ENCODE measurements around the gene HYAL1. TPM values are rescaled to one million over a fixed set of nuclear protein-coding genes. Genes with fewer than 3 reads are reported as not detected.

Gene HYAL1
- polyA plus RNA-seq, 2 of the 4 experiments (the other 2 are of a cell fraction), result 0.62 to 1.1 TPM

DNA sequence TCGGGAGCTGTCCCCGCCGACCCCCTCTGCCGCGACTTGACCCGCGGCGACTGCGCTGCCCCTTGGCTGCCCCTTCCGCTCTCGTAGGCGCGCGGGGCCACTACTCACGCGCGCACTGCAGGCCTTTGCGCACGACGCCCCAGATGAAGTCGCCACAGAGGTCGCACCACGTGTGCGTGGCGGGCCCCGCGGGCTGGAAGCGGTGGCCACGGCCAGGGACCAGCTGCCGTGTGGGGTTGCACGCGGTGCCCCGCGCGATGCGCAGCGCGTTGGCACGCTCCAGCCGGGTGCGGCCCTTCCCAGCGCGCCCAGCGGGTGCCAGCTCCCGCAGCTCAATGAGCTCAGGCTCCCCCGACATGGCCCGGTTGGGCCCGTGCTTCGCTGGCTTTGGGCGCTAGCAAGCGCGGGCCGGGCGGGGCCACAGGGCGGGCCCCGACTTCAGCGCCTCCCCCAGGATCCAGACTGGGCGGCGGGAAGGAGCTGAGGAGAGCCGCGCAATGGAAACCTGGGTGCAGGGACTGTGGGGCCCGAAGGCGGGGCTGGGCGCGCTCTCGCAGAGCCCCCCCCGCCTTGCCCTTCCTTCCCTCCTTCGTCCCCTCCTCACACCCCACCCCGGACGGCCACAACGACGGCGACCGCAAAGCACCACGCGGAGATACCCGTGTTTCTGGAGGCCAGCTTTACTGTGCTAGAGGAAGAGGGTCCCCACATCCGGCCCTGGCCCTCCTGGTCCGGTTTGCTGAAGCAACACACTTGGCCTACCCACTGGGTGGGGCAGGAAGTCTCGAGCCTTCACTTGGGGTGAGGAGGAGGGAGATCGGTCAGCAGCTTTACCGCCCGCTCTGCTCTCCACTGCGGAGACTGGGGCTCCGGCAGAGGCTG is 37.3 kb upstream of the HYAL1 start, which contains the start of gene RASSF1:
RASSF1 (minus strand) TSS at position 389 of the 882 bp plus-strand sequence; CDS start at position 358, 31 bp downstream.
- CTCF ChIA-PET, result interaction anchor here (1.1 kb wide), 1 partner anchor 19 kb away, joined by 3 read pairs; no protein-coding TSS in a partner anchor
- Histone ChIP-seq H3K4me3 (no peak within 1 kb of the TSS), H3K27ac (no peak within 1 kb of the TSS), H3K9me3 (no peaks in the 10 kb centered on the region), H3K4me2 (no peak within 1 kb of the TSS), H3K4me1 (peaks cover 10% of the 10 kb centered on the region)
- no peak for TF ChIP-seq MYC (IDR thresholded peaks at IDR 0.05; ENCODE audit: borderline replicate concordance, low read length)
- TF ChIP-seq, protein P1, sequence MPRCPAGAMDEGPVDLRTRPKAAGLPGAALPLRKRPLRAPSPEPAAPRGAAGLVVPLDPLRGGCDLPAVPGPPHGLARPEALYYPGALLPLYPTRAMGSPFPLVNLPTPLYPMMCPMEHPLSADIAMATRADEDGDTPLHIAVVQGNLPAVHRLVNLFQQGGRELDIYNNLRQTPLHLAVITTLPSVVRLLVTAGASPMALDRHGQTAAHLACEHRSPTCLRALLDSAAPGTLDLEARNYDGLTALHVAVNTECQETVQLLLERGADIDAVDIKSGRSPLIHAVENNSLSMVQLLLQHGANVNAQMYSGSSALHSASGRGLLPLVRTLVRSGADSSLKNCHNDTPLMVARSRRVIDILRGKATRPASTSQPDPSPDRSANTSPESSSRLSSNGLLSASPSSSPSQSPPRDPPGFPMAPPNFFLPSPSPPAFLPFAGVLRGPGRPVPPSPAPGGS (IDR thresholded peaks at IDR 0.05), result no peak
- no peak for TF ChIP-seq EHF (CRISPR knock-in tag; IDR thresholded peaks at IDR 0.05)
- no peak for TF ChIP-seq RARB (CRISPR knock-in tag; IDR thresholded peaks at IDR 0.05)
- no peak for TF ChIP-seq JUN (IDR thresholded peaks at IDR 0.05)
- no peak for TF ChIP-seq RNF2 (IDR thresholded peaks at IDR 0.05; ENCODE audit: borderline replicate concordance, low read depth)
- no peak for TF ChIP-seq HDAC2 (IDR thresholded peaks at IDR 0.05)
- TF ChIP-seq ZFP36 (IDR thresholded peaks at IDR 0.05; ENCODE audit: borderline replicate concordance, partially characterized antibody), result no peak
- TF ChIP-seq ESRRA (IDR thresholded peaks at IDR 0.05; ENCODE audit: borderline replicate concordance, low read length), result no peak
- no peak for TF ChIP-seq ZNF302 (CRISPR knock-in tag; IDR thresholded peaks at IDR 0.05)
- TF ChIP-seq PHF8 (IDR thresholded peaks at IDR 0.05; ENCODE audit: borderline replicate concordance, low read depth), result no peak
- TF ChIP-seq ZSCAN20 (CRISPR knock-in tag; IDR thresholded peaks at IDR 0.05), result no peak
- no peak for TF ChIP-seq POLR2A (IDR thresholded peaks at IDR 0.05; ENCODE audit: low read length)
- TF ChIP-seq CEBPB (IDR thresholded peaks at IDR 0.05), result no peak
- WGBS (ENCODE audit: missing lambda C conversion rate), result 87% methylated on average over 22 of the region's 85 CpGs
- DNase-seq (ENCODE audit: low read depth in 1 of 2, low spot score in 1 of 2) (no peak), FAIRE-seq (no peak), ATAC-seq (no peak)
- POLR2A ChIA-PET, result no interaction called here

DNA sequence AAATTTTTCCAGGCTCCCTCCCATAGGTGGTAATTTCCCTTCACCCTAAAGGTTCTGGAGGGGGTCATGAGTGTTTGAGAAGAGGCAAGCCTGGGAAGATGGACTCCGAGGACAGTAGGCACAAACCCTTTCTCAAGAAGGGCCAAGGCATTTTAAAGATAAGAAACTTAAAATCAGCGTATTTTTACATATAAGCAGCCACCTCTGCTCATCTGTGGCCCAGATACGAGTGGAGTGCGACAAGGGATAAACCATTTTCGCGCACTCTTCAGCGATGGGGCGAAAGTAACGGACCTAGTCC is 36.7 kb upstream of the HYAL1 start:
- TF ChIP-seq MAZ (IDR thresholded peaks at IDR 0.05; ENCODE audit: borderline replicate concordance, low read depth, low read length) (no peak), HOXB5 (CRISPR knock-in tag; IDR thresholded peaks at IDR 0.05) (no peak), NR3C1 (IDR thresholded peaks at IDR 0.05) (no peak), RFX5 (IDR thresholded peaks at IDR 0.05) (no peak), EP300 (IDR thresholded peaks at IDR 0.05) (no peak), JUN (IDR thresholded peaks at IDR 0.05) (no peak), ZSCAN20 (CRISPR knock-in tag; IDR thresholded peaks at IDR 0.05) (no peak), HOXA7 (CRISPR knock-in tag; IDR thresholded peaks at IDR 0.05) (no peak), FOSB (CRISPR knock-in tag; IDR thresholded peaks at IDR 0.05) (no peak), CHD2 (IDR thresholded peaks at IDR 0.05; ENCODE audit: low read length, partially characterized antibody) (no peak), RNF2 (IDR thresholded peaks at IDR 0.05; ENCODE audit: borderline replicate concordance, low read depth) (no peak)
- TF ChIP-seq, protein P2, sequence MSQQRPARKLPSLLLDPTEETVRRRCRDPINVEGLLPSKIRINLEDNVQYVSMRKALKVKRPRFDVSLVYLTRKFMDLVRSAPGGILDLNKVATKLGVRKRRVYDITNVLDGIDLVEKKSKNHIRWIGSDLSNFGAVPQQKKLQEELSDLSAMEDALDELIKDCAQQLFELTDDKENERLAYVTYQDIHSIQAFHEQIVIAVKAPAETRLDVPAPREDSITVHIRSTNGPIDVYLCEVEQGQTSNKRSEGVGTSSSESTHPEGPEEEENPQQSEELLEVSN (IDR thresholded peaks at IDR 0.05; ENCODE audit: borderline replicate concordance, low read depth), result no peak
- TF ChIP-seq, protein P3, sequence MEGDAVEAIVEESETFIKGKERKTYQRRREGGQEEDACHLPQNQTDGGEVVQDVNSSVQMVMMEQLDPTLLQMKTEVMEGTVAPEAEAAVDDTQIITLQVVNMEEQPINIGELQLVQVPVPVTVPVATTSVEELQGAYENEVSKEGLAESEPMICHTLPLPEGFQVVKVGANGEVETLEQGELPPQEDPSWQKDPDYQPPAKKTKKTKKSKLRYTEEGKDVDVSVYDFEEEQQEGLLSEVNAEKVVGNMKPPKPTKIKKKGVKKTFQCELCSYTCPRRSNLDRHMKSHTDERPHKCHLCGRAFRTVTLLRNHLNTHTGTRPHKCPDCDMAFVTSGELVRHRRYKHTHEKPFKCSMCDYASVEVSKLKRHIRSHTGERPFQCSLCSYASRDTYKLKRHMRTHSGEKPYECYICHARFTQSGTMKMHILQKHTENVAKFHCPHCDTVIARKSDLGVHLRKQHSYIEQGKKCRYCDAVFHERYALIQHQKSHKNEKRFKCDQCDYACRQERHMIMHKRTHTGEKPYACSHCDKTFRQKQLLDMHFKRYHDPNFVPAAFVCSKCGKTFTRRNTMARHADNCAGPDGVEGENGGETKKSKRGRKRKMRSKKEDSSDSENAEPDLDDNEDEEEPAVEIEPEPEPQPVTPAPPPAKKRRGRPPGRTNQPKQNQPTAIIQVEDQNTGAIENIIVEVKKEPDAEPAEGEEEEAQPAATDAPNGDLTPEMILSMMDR (IDR thresholded peaks at IDR 0.05), result no peak
- no peak overlapping the region for H3K4me3 ChIP-seq
- H3K4me2 ChIP-seq, result no peak overlapping the region
- WGBS (ENCODE audit: missing lambda C conversion rate), result 88% methylated on average over 9 of the region's 9 CpGs
- H3K9me3 ChIP-seq, result no peaks in the 10 kb centered on the region
- H3K4me1 ChIP-seq, result peaks cover 16% of the 10 kb centered on the region
- POLR2A ChIA-PET, result no interaction called here
- DNase-seq (ENCODE audit: low read depth in 1 of 2, low spot score in 1 of 2) (no peak), ATAC-seq (no peak), FAIRE-seq (no peak)
- CTCF ChIA-PET, result no interaction called here
- H3K27ac ChIP-seq, result no peak overlapping the region
